D341Med (cell line): ENCODE data around the gene KCNMB1.
"Not testable (repeated sequence)": the region's sequence is repeated elsewhere in the genome, so short reads cannot be mapped to it uniquely, and the experiment has no call there.

Experiments used
- DNase-seq: peaks from one replicate; pipeline ENCODE4 v3.0.0; 2012; ENCODE audit warnings: low spot score

KCNMB1 gene

DNA sequence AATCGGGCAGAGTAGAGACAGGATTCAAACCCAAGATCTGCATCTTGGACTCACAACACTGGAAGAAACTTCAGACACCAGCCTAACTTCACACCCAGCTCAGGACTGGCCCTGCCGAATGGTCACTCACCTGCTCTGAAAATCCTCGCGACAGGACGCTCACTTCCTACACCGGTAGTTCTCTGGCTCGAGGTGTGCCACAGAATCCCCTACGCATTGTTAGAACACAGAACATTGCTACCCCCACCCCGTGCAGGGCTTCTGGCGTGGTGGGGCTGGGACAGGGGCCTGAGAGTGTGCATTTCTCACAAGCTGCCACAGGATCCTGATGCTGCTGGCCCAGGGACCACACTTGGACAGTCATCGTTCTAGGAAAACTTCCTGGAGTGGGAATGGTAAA, 12.1 kb downstream of the KCNMB1 start:
- DNase-seq = no peak

DNA sequence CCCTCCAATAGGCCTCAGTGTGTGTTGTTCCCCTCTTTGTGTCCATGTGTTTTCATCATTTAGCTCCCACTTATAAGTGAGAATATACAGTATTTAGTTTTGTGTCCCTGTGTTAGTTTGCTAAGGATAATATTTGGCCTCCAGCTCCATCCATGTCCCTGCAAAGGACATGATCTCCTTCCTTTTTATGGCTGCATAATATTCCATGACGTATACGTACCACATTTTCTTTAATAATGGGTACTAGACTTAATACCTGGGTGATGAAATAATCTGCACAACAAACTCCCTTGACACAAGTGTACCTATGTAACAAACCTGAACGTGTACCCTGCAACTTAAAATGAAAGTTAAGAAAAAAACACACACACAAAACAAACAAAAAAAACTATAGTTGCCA, 12.6 kb downstream of the KCNMB1 start:
- DNase-seq = not testable (repeated sequence)

DNA sequence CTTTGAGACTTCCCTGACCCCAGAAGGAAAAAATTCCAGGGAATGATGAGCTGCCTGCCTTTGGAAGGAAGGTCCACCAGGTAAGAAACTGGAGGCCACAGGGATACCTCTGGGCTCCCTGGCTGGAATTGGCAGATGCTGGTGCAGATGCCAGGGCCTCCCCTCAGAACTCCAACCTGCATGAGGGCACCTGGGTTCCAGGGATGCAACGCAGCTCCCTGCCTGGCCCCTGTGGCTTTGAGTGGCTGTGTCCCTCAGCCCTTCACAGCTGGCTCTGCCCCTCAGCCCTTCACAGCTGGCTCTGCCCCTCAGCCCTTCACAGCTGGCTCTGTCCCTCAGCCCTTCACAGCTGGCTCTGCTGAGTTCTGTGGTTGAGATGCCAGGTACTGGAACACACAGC, 13.9 kb downstream of the KCNMB1 start:
- no peak for DNase-seq

DNA sequence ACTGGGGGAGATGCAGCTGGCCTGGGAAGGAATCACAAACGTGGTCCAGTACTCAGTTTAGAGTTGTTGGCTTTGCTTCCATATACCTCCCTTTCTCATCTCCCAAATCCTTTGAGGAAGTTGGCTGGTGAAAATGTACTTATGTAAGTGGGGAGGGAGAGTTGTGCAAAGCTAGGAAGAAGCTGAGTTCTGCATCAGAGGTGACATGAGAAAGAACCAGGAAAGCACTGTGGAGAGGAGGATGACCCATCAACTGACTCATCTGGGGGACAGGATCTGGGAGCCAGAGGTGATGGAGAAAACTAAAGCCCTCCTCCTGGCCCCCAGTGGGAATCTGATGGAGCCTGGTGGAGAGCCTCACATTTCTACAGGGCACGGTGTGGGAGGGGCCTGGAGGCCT, 16.2 kb downstream of the KCNMB1 start:
- DNase-seq = no peak

DNA sequence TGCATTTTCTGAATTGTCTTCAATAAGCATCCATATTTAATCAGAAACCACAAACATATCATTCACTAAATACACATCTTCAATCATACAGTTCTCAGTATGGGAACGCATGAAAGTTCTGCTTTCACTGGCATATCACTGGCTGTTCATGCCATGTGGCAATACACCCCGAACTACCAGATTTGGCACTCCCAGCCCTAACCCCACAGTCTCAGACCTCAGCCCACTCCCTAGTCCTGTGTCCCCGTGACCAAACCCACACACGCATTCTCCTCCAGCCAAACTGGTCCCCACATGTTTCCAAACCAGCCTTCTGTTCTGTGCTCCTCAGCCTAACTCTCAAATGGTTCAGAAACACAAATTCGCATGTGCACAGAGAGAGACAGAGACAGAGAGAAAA, 20.6 kb downstream of the KCNMB1 start:
- DNase-seq = no peak

DNA sequence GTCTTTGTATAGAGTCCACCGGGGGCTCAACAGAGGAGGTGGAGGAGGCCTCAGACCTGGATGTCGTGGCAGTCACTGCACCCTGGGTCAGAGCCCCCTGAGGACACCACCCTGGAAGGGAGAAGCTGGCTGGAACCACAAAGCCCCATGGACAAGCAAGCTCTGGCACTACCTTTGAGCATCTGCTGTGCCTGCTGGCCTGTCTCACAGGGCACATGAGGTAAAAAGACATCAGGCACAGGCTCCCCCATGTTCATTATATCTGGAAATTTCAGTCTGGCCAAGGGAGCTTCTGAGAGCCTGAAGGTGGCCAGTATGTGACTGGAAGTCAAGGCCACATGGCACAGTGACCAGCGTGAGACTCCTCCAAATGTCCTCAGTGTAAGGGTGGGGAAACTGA, 22.9 kb downstream of the KCNMB1 start:
- no peak for DNase-seq

DNA sequence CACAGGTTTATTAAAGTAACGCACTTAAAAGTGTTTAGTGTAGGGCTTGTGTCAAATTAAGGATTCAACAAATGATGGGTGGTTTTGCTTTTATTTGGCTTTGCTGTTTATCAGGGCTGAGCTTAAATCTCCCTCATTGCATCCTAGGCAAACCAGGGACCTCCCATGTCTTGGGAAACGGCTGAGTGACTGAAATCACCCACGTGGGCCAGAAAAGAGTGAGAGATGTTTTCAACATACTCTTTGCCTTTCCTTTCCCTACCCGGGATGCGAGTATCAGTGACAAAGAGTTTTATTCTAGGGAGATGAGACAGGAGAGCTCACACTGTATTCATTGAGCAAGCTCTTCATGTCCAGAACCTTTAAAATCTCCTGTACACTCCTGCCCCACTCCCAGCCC, 23.3 kb downstream of the KCNMB1 start:
- DNase-seq = no peak

GRCh38 chr5:170365011-170365410, 24.2 kb downstream of the KCNMB1 start:
- no peak for DNase-seq

GRCh38 chr5:170363671-170364070, 25.5 kb downstream of the KCNMB1 start:
- no peak for DNase-seq

DNA sequence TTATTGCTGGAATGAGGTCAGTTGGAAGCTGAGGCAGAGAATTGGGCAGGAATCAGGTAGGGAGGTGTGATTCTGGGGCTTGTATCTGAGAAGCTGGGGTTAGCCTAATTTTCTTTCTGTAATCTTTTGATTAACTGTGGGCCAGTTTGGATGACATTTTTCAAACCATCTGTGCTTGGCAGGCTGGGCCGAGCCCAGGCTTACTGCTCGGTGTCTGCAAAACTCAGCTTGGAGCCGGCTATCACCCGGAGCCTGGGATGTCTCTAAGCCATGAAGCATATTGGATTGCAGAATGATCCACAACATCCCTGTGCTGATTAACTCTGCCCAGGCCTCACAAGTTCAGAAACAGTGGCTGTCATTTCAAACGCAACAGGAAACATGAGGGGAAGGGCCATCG, 26.5 kb downstream of the KCNMB1 start:
- DNase-seq = no peak

GRCh38 chr5:170362102-170362501, 27.1 kb downstream of the KCNMB1 start:
- DNase-seq = no peak

DNA sequence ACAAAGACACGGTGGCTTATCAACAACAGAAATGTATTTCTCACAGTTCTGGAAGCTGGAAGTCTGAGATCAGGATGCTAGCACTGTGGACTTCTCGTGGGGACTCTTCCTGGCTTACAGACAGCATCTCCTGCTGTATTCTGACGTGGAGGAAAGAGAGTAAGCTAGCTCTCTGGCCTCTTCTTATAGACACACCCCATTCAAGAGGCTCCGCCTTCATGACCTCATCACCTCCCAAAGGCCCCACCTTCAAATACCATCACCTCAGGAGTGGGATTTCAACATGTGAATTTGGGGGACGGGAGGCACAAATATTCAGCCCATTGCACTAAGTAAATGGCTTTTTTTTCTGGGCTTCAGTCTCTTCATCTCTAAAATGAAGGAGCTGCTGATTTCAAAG, 27.6 kb downstream of the KCNMB1 start:
- DNase-seq = no peak

DNA sequence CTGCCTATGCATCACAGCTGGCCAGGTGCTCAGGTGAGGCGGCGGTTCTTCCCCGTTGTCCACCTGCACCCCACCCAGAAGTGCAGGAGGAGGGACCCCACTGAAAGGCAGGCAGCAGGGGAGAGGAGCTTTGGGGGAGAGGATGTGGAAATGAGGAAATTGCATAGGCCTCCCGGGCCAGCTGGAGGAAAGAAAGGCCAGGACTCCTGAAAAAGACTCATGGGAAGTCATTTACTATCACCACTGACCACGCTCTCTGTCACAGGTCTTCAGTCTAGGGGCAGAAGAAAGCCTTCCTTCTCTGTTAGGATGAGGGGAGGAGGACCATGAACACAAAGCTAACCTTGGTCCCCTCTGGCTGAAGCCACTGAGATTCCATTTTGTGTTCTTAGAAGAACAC, 28.1 kb downstream of the KCNMB1 start:
- DNase-seq = no peak

- DNase-seq = no peak
Observed at GRCh38 chr5:170360709-170361108, 28.5 kb downstream of the KCNMB1 start.

GRCh38 chr5:170357955-170358444, 31.2 kb downstream of the KCNMB1 start:
- DNase-seq = no peak

GRCh38 chr5:170355601-170356098, 33.5 kb downstream of the KCNMB1 start:
- no peak for DNase-seq

DNA sequence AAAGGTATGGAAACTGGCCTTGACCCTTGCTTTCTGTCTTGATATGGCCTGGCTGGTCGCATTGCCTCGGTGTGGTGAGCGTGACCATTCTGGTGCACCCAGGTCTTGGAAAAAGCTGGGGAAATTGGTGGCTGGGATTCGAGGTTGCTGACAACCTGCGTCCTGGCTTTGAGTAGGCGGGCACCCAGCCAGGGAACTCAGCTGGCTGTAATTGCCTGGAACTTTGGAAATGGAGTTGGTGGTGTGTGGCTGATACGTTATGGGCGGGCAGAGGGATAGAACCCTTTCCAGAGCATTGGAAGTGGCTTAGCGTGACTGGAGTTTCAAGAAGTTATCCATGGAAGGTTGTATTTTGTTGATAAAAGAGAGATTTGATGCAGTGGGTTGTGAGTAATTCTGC, 35.2 kb downstream of the KCNMB1 start:
- DNase-seq = no peak

DNA sequence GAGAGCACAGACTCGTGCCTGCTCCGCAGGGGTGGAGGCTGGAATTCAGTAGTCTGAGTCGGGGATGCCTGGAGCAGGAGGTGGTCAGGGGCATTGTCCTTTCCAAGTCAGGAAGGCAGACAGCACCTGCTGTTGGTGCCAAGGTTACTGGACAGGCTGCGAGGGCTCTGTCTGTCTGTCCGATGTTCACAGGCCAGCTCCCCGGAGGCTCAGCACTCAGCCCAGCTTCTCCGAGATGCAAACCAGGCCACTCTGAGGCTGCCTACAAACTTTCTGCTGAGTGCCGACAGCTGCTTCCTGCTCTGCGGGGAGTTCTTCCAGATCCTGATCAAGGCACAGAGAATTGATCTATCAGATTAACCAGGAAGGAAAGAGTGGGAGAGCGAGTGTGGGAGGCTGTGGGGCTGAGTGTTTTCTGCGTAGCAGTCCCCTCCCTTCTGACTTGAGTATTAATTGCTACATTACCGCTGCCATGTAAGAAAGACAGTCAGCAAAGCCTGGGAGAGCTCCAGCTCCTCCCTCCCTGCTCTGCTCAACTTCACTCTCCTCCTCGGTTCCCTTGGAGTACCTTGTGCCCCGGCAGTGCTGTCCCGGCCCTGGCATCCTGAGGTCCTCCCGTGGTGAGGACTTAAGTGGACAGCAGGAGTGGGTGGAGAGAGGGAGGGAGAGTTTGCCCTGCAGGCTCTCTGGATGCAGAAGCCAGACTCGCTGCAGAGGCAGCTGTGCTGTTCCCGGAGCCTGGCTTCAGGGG, 36.0 kb downstream of the KCNMB1 start:
- DNase-seq = no peak

DNA sequence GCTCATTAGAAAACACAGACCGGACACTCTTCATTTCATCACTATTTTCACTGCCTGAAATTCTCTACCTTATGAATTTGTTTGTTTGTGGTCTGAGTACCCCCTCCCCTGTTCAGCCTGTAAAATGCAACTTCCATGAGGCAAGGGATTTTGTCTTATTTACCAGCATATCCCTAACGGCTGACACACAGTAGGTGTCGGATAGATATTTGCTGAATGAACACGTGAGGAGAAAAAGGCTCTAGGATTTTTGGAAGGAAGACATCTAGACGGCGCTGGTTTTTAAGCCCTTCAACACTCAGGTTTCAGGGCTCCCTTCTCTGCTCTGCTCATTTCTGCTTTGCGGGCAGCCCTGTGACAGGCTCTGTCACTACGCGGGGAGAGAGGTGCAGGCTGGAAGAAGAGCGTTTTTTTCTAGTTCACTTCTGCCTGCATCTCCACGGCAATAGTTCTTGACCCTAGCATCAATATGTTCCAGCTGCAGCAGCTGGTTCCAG, 41.0 kb downstream of the KCNMB1 start:
- no peak for DNase-seq

- DNase-seq = no peak
Observed at GRCh38 chr5:170347022-170347567, 42.1 kb downstream of the KCNMB1 start.

DNA sequence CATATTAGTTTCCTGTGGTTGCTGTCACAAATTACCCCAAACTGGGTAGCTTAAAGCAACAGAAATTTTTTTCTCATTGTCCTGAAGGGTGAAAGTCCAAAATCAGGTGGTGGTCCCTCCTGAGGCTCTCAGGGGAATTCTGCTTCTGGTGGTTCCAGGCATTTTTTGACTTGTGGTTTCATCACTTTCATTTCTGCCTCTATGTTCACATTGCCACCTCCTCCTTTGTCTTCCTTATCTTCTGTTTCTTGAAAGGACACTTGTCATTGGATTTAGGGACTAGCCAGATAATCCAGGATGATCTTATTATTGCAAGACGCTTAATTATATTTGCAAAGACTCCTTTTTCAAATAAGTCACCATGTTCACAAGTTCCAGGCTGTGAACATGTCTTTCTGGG, 43.2 kb downstream of the KCNMB1 start:
- no peak for DNase-seq

DNA sequence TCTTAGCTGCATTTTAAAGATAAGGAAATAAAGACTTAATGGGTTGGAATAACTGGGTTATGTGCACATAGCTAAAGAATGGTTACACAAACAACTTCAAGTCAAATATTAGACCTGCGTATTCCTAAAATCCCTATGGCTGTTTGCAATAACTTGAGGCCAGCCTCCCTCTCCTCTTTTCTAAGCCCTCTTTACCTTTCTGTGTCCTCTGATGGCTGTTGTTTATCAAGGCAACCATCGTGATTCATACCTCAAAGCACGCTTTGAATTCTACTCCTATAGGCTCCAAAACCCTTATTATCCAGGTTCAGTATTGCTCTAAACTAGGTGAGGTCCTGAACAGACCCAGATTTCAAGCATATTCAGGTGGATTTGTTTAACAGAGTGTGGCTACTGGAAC, 46.0 kb downstream of the KCNMB1 start:
- no peak for DNase-seq

DNA sequence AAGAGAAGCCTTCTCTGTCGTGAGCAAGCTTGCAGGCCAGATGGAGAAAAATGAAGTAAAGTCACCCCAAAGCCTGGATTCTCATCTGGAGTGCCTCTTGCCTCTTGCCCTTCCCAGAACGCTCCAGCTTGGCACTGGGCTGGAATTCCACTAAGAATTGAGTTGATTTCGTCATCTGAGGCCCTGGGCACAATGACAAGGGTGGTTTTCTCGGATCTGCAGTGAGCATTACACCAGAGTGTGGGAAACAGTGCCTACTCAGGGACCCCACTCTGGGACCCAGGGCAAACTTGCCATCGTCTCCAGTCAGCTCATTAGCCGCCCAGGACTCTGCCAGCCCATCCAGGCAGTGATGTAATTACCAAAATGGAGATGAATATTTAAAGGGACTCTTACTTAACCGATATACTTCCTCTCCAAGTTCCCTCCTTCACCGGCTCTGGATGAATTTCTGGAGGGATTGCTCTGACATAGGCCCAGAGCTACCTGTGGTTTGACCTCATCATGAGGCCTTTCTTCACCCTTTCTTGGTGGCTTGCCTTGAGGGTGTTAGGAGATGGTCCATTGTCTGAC, 46.9 kb downstream of the KCNMB1 start:
- DNase-seq = no peak
